H1 (cell line): Measurements from ENCODE around the gene CEACAM7. TPM values are rescaled to one million over a fixed set of nuclear protein-coding genes. Genes with fewer than 3 reads are reported as not detected.

Experiments
- CTCF ChIA-PET: fragments of 300-600 bp; sonication (Branson Sonifier 250); formaldehyde crosslinking; loops from one replicate; lab custom pipeline; 2021; ENCODE audit not compliant: partially characterized antibody; lab: Charles Lee
- POLR2A ChIA-PET: fragments of 300-600 bp; sonication (Branson Sonifier 250); formaldehyde crosslinking; loops from one replicate; lab custom pipeline; 2021; ENCODE audit warnings: inconsistent platforms; ENCODE audit not compliant: partially characterized antibody; lab: Charles Lee
- DNase-seq, 2 experiments: peaks; one replicate each; pipeline versions ENCODE4 v3.0.0 to v3.0.0-alpha.2; 2010 to 2022; ENCODE audit warnings: low spot score in 2 of 2, low read depth in 1 of 2, mixed read lengths in 1 of 2
- FAIRE-seq: peaks from 2 replicates; lab custom pipeline; 2011; peaks lifted over from hg19 to GRCh38; lab: Jason Lieb, UNC
- H2AFZ ChIP-seq: 2 replicates; pipeline ENCODE4 v1.8.1; 2012; ENCODE audit warnings: low read length, inconsistent platforms
- H2AK5ac ChIP-seq: 2 replicates; pipeline ENCODE4 v1.6.1; 2013; ENCODE audit warnings: low read depth, low read length
- H2BK120ac ChIP-seq: replicated peaks from 2 replicates; pipeline ENCODE3; 2013; ENCODE audit warnings: low read depth, low read length, inconsistent platforms
- H2BK12ac ChIP-seq: 2 replicates; pipeline ENCODE4 v1.6.1; 2013; ENCODE audit warnings: low read depth, low read length
- H2BK15ac ChIP-seq: 2 replicates; pipeline ENCODE4 v1.6.1; 2013; ENCODE audit warnings: low read length
- H2BK20ac ChIP-seq: 2 replicates; pipeline ENCODE4 v1.6.1; 2013; ENCODE audit warnings: low read length
- H2BK5ac ChIP-seq: 2 replicates; pipeline ENCODE4 v1.6.1; 2013; ENCODE audit warnings: low read depth, low read length
- H3K14ac ChIP-seq: 2 replicates; pipeline ENCODE4 v1.6.1; 2013; ENCODE audit warnings: inconsistent platforms; ENCODE audit not compliant: insufficient read length
- H3K18ac ChIP-seq: 2 replicates; pipeline ENCODE4 v1.6.1; 2013; ENCODE audit warnings: low read length; ENCODE audit errors: extremely low read depth
- H3K23ac ChIP-seq: 2 replicates; pipeline ENCODE4 v1.6.1; 2013; ENCODE audit warnings: inconsistent platforms; ENCODE audit not compliant: insufficient read length
- H3K23me2 ChIP-seq: 2 replicates; pipeline ENCODE4 v1.6.1; 2013; ENCODE audit warnings: low read depth, low read length
- H3K27ac ChIP-seq: 2 replicates; pipeline ENCODE4 v1.6.1; 2011; ENCODE audit warnings: low read depth, low read length, inconsistent platforms
- H3K27me3 ChIP-seq, 4 experiments: replicated peaks in 1 of 4; 1 replicate in 1 of 4; 2 replicates in 3 of 4; pipeline versions ENCODE4 v1.6.1 to v1.8.1; 2011 to 2013; ENCODE audit warnings: low read length in 3 of 4, mild to moderate bottlenecking in 3 of 4, inconsistent platforms in 2 of 4, mixed read lengths in 2 of 4, moderate library complexity in 1 of 4; ENCODE audit not compliant: control insufficient read depth in 3 of 4, insufficient read depth in 3 of 4; ENCODE audit errors: extremely low read depth in 1 of 4
- H3K36me3 ChIP-seq, 4 experiments: 2 replicates each; pipeline versions ENCODE4 v1.6.1 to v1.8.1; 2011 to 2013; ENCODE audit warnings: mild to moderate bottlenecking in 4 of 4, low read length in 3 of 4, moderate library complexity in 2 of 4, control low read depth in 1 of 4, inconsistent platforms in 1 of 4; ENCODE audit not compliant: insufficient read depth in 4 of 4, control insufficient read depth in 2 of 4
- H3K4ac ChIP-seq: replicated peaks from 2 replicates; pipeline ENCODE3; 2013; ENCODE audit warnings: low read length, low read depth, mixed read lengths, inconsistent platforms; ENCODE audit not compliant: insufficient read length
- H3K4me1 ChIP-seq, 4 experiments: replicated peaks in 1 of 4; 1 replicate in 1 of 4; 2 replicates in 3 of 4; pipeline versions ENCODE4 v1.6.1 to v1.8.1; 2011 to 2013; ENCODE audit warnings: low read length in 3 of 4, inconsistent platforms in 2 of 4, mixed read lengths in 1 of 4; ENCODE audit not compliant: insufficient read depth in 4 of 4, control insufficient read depth in 3 of 4
- H3K4me2 ChIP-seq, 2 experiments: 2 replicates each; pipeline versions ENCODE4 v1.6.1 to v1.8.1; 2011 to 2013; ENCODE audit warnings: low read depth in 2 of 2, low read length in 2 of 2, control low read depth in 1 of 2, inconsistent platforms in 1 of 2, mild to moderate bottlenecking in 1 of 2; ENCODE audit not compliant: insufficient read depth in 1 of 2
- H3K4me3 ChIP-seq, 4 experiments: fragments of 200-600, 300-600 bp in 1 of 4; sonication (generic), shearing (Covaris generic), sonication (Bioruptor Twin) in 1 of 4; 2 replicates each; pipeline versions ENCODE4 v1.5.1 to v1.8.1; 2011 to 2016; ENCODE audit warnings: low read length in 4 of 4, low read depth in 3 of 4, control low read depth in 2 of 4, inconsistent platforms in 2 of 4, mild to moderate bottlenecking in 2 of 4, mixed read lengths in 1 of 4, moderate library complexity in 1 of 4; ENCODE audit not compliant: insufficient read depth in 2 of 4; ENCODE audit errors: extremely low read depth in 1 of 4
- H3K56ac ChIP-seq: replicated peaks from 2 replicates; pipeline ENCODE3; 2013; ENCODE audit warnings: low read depth, mild to moderate bottlenecking, mixed read lengths, low read length, inconsistent platforms; ENCODE audit not compliant: insufficient read length
- H3K79me1 ChIP-seq: 2 replicates; pipeline ENCODE4 v1.6.1; 2013; ENCODE audit warnings: low read depth, low read length, control low read depth
- H3K79me2 ChIP-seq, 2 experiments: 2 replicates each; pipeline versions ENCODE4 v1.6.1 to v1.8.1; 2012 to 2013; ENCODE audit warnings: low read length in 2 of 2, mild to moderate bottlenecking in 2 of 2, inconsistent platforms in 1 of 2; ENCODE audit not compliant: insufficient read depth in 2 of 2, control insufficient read depth in 1 of 2
- H3K9ac ChIP-seq, 4 experiments: replicated peaks in 1 of 4; 1 replicate in 1 of 4; 2 replicates in 3 of 4; pipeline versions ENCODE4 v1.6.1 to v1.8.1; 2011 to 2013; ENCODE audit warnings: low read depth in 3 of 4, low read length in 3 of 4, control low read depth in 2 of 4, mild to moderate bottlenecking in 2 of 4, moderate library complexity in 2 of 4, inconsistent platforms in 1 of 4; ENCODE audit errors: extremely low read depth in 1 of 4
- H3K9me3 ChIP-seq, 2 experiments: 2 replicates each; pipeline versions ENCODE4 v1.6.1 to v1.8.1; 2012 to 2013; ENCODE audit warnings: mild to moderate bottlenecking in 2 of 2, moderate library complexity in 2 of 2, control low read depth in 1 of 2, inconsistent platforms in 1 of 2, low read depth in 1 of 2, low read length in 1 of 2, mixed read lengths in 1 of 2; ENCODE audit not compliant: insufficient read depth in 2 of 2
- H4K20me1 ChIP-seq, 2 experiments: replicated peaks in 1 of 2; 2 replicates each; pipeline versions ENCODE3 to v1.8.1; 2011 to 2013; ENCODE audit warnings: inconsistent platforms in 2 of 2, low read length in 2 of 2, mild to moderate bottlenecking in 1 of 2; ENCODE audit not compliant: insufficient read depth in 2 of 2, control insufficient read depth in 1 of 2
- H4K5ac ChIP-seq: 2 replicates; pipeline ENCODE4 v1.6.1; 2013; ENCODE audit warnings: low read length, low read depth, mixed read lengths, inconsistent platforms; ENCODE audit not compliant: insufficient read length
- H4K8ac ChIP-seq: 2 replicates; pipeline ENCODE4 v1.8.0; 2013; ENCODE audit warnings: mild to moderate bottlenecking, moderate library complexity, low read length, inconsistent platforms; ENCODE audit not compliant: insufficient read depth; ENCODE audit errors: extremely low read depth
- H4K91ac ChIP-seq: replicated peaks from 2 replicates; pipeline ENCODE3; 2013; ENCODE audit warnings: low read length, mixed read lengths, inconsistent platforms; ENCODE audit not compliant: insufficient read length
- CTBP2 ChIP-seq: IDR thresholded peaks from 2 replicates; pipeline ENCODE4 v1.7.0; 2011; ENCODE audit warnings: borderline replicate concordance, mild to moderate bottlenecking, moderate library complexity, mixed read lengths, low read length; ENCODE audit not compliant: insufficient read depth, insufficient read length
- EZH2 ChIP-seq: fragments of 200-600 bp; sonication (generic); IDR thresholded peaks from 2 replicates; pipeline ENCODE4 v1.7.1; 2012; ENCODE audit warnings: low read depth, mild to moderate bottlenecking, moderate library complexity, low read length, inconsistent platforms; ENCODE audit not compliant: severe bottlenecking
- JUN ChIP-seq: IDR thresholded peaks from 2 replicates; pipeline ENCODE4 v1.6.1; 2011; ENCODE audit warnings: low read depth, mild to moderate bottlenecking, improper control_type of control experiment, low read length
- SIN3A ChIP-seq, 2 experiments: IDR thresholded peaks in 1 of 2; conservative IDR thresholded peaks in 1 of 2; 2 replicates each; pipeline ENCODE4 v1.6.1; 2011 to 2012; ENCODE audit warnings: low read length in 2 of 2, improper control_type of control experiment in 1 of 2, low read depth in 1 of 2, mild to moderate bottlenecking in 1 of 2
- TAF1 ChIP-seq: IDR thresholded peaks from 2 replicates; pipeline ENCODE4 v1.6.1; 2011; ENCODE audit warnings: mild to moderate bottlenecking, low read depth, low read length
- WGBS, 2 experiments: shearing (Covaris generic) in 1 of 2; methylation state at CpG; one replicate each; pipeline versions ENCODE4 v1.1.6 to v1.1.7; 2013 to 2015; ENCODE audit warnings: low lambda C conversion rate in 2 of 2, mixed read lengths in 2 of 2, inconsistent platforms in 1 of 2, low coverage in 1 of 2, missing lambda C conversion rate in 1 of 2; ENCODE audit not compliant: insufficient replicate concordance in 2 of 2, insufficient coverage in 1 of 2, insufficient read length in 1 of 2; ENCODE audit errors: extremely low coverage in 1 of 2, missing lambda C conversion rate in 1 of 2; 5-methylcytosine and 5-hydroxymethylcytosine counted together
- polyA plus RNA-seq, 7 experiments: library from polyadenylated mRNA; depleted of rRNA in 3 of 7; stranded (reverse) in 5 of 7; unstranded in 2 of 7; fragments of >200 nt in 5 of 7; fragments of 200-250 nt in 2 of 7; gene quantifications; 1 replicate in 5 of 7; 2 replicates in 1 of 7; 4 replicates in 1 of 7; pipeline versions ENCODE4 v1.2.1 to v1.2.3, GENCODE V29; 2011 to 2013; ENCODE audit warnings: missing spikeins in 2 of 7, mixed read lengths in 2 of 7
- total RNA-seq: library from RNA; stranded (reverse); fragmentation: NEBNext Ultra II Directional; extraction: Animal tissue kit (Norgen Biotek cat#: 25700); gene quantifications from 2 replicates; pipeline ENCODE4 v1.2.1, GENCODE V29; 2021

CEACAM7 gene
- total and polyA plus RNA-seq, 2 of the 8 experiments (the other 6 are each of a cell fraction or from before 2014, with no cell fraction given), result not detected

DNA sequence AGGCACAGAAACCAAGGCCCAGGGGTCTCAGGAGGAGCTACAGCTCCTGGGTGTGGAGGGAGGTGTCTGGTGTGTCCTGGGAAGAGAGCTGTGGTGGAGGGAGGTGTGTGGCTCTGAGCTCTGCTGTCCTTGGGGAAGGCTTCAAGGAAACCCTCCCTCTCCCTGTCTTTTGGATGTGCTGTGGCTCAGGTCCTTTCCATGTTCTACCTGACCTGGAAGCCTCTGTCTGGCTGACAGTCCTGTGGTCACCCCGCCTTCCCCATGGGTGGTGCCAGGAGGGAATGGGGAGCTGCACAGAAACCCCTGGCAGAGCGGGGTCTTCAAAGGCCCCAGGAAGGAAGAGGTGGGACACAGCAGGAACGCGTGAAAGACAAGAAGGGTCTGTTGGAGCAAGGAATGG is 617 bp upstream of the CEACAM7 start:
- H3K56ac ChIP-seq, result no peak overlapping the region
- POLR2A ChIA-PET, result no interaction called here
- no peak overlapping the region for H3K9ac ChIP-seq
- H3K79me2 ChIP-seq, result no peaks in the 10 kb centered on the region
- H2BK120ac ChIP-seq, result no peak overlapping the region
- H4K5ac ChIP-seq, result no peak overlapping the region
- H2BK12ac ChIP-seq, result no peak overlapping the region
- no peaks in the 10 kb centered on the region for H4K20me1 ChIP-seq
- H4K91ac ChIP-seq, result no peak overlapping the region
- no peak overlapping the region for H3K4me3 ChIP-seq
- no peak overlapping the region for H2BK20ac ChIP-seq
- H3K4me2 ChIP-seq, result no peak overlapping the region
- H3K4ac ChIP-seq, result no peak overlapping the region
- 66% methylated on average over 4 of the region's 4 CpGs; no CpG with 5 or more reads in 1 of the 2 experiments for WGBS, 2 experiments
- no peaks in the 10 kb centered on the region for H3K23me2 ChIP-seq
- no peak overlapping the region for H2AK5ac ChIP-seq
- H3K27ac ChIP-seq, result no peak overlapping the region
- no peaks in the 10 kb centered on the region for H3K36me3 ChIP-seq
- H3K18ac ChIP-seq, result no peak overlapping the region
- H2BK15ac ChIP-seq, result no peak overlapping the region
- H3K14ac ChIP-seq, result no peak overlapping the region
- H3K23ac ChIP-seq, result no peak overlapping the region
- H3K4me1 ChIP-seq, result no peaks in the 10 kb centered on the region
- DNase-seq (no peak), FAIRE-seq (no peak)
- H3K79me1 ChIP-seq, result no peaks in the 10 kb centered on the region
- H4K8ac ChIP-seq, result no peak overlapping the region
- no peak overlapping the region for H2AFZ ChIP-seq
- TF ChIP-seq JUN (no peak), EZH2 (no peak), CTBP2 (no peak), TAF1 (no peak), SIN3A (conservative IDR thresholded peaks at IDR 0.05 in 1 of 2, IDR thresholded peaks at IDR 0.05 in 1 of 2; ENCODE audit: low read depth in 1 of 2, low read length in 2 of 2) (no peak)
- TF ChIP-seq, all 59 proteins: peak for 0
- peaks cover 64 to 84% of the 10 kb centered on the region in 2 experiments for H3K9me3 ChIP-seq
- no peak overlapping the region for H2BK5ac ChIP-seq
- CTCF ChIA-PET, result interaction anchor here (0.8 to 1.3 kb wide), 4 partner anchors 47 to 222 kb away, joined by 3 to 4 read pairs (median 3); no protein-coding TSS in a partner anchor
- no peaks in the 10 kb centered on the region for H3K27me3 ChIP-seq
